Measurements from ENCODE around the gene ANK2.

- TF ChIP-seq CTCF (conservative IDR thresholded peaks at IDR 0.05; ENCODE audit: low read length) (no peak), EZH2phosphoT487 (IDR thresholded peaks at IDR 0.05; ENCODE audit: borderline replicate concordance) (no peak)
Measured at GRCh38 chr4:113371111-113371510, 321.7 kb downstream of the ANK2 start.

Data from Loucy (cell line).